SK-N-SH treated with all-trans-retinoic acid at 6 μM for 48 hours (cell line): Measurements from ENCODE around the gene UGT1A6.

Experiments used
- CREB5 ChIP-seq: fragments of 250-450 bp; sonication (Bioruptor Pico); IDR thresholded peaks from 2 replicates; pipeline ENCODE4 v1.5.1; 2020; ENCODE audit warnings: low read depth, mild to moderate bottlenecking, moderate library complexity
- PPARA ChIP-seq: fragments of 250-450 bp; sonication (Bioruptor Pico); IDR thresholded peaks from 2 replicates; pipeline ENCODE4 v1.5.0; 2020; ENCODE audit warnings: mild to moderate bottlenecking, borderline replicate concordance
- TCF4 ChIP-seq: fragments of 250-450 bp; sonication (Bioruptor Pico); IDR thresholded peaks from 2 replicates; pipeline ENCODE4 v1.8.0; 2021; ENCODE audit warnings: mild to moderate bottlenecking, moderate library complexity, borderline replicate concordance
- ZFP3 ChIP-seq: fragments of 250-450 bp; sonication (Bioruptor Pico); IDR thresholded peaks from 2 replicates; pipeline ENCODE4 v1.5.0; 2020; ENCODE audit warnings: mild to moderate bottlenecking, moderate library complexity

- TF ChIP-seq PPARA (CRISPR knock-in tag) = no peak
- no peak for TF ChIP-seq CREB5 (CRISPR knock-in tag)
- no peak for TF ChIP-seq TCF4 (CRISPR knock-in tag)
- no peak for TF ChIP-seq ZFP3
Observed at GRCh38 chr2:233779722-233780121, 87.0 kb downstream of the UGT1A6 start.
